Fibroblast of lung (primary cell): ENCODE data around the gene BBS9. TPM values are rescaled to one million over a fixed set of nuclear protein-coding genes. Genes with fewer than 3 reads are reported as not detected.
A peak's percentile ranks its signal among the peaks of the same experiment; 100 is the strongest.

Experiments used
- DNase-seq, 2 donors: peaks; one replicate each; pipeline versions ENCODE4 v3.0.0 to v3.0.0-alpha.2; 2010; ENCODE audit warnings: low read depth in 2 of 2
- H2AFZ ChIP-seq: 2 replicates; pipeline ENCODE4 v1.5.1; 2012; ENCODE audit warnings: low read length, control low read depth, inconsistent platforms
- H3K27ac ChIP-seq: 2 replicates; pipeline ENCODE4 v1.5.1; 2011; ENCODE audit warnings: low read length, control low read depth; ENCODE audit not compliant: insufficient read depth
- H3K27me3 ChIP-seq: 2 replicates; pipeline ENCODE4 v1.5.1; 2011; ENCODE audit warnings: mild to moderate bottlenecking, low read length; ENCODE audit not compliant: control insufficient read depth, insufficient read depth
- H3K36me3 ChIP-seq: 2 replicates; pipeline ENCODE4 v1.5.1; 2011; ENCODE audit warnings: low read length; ENCODE audit not compliant: control insufficient read depth, insufficient read depth
- H3K4me1 ChIP-seq: 2 replicates; pipeline ENCODE4 v1.5.1; 2011; ENCODE audit warnings: low read length; ENCODE audit not compliant: control insufficient read depth, insufficient read depth; ENCODE audit errors: extremely low read depth
- H3K4me2 ChIP-seq: 2 replicates; pipeline ENCODE4 v1.5.1; 2011; ENCODE audit warnings: low read length, control low read depth; ENCODE audit not compliant: insufficient read depth; ENCODE audit errors: extremely low read depth
- H3K4me3 ChIP-seq, 4 experiments: fragments of 200-600 bp in 1 of 4; sonication (generic) in 1 of 4; replicated peaks in 1 of 4; 2 replicates each; pipeline ENCODE4 v1.5.1; 2011 to 2016; ENCODE audit warnings: low read length in 4 of 4, low read depth in 3 of 4, mild to moderate bottlenecking in 3 of 4, control low read depth in 2 of 4, inconsistent platforms in 1 of 4, mixed read lengths in 1 of 4; ENCODE audit not compliant: insufficient read depth in 1 of 4; ENCODE audit errors: control extremely low read depth in 1 of 4
- H3K79me2 ChIP-seq: 2 replicates; pipeline ENCODE4 v1.5.1; 2012; ENCODE audit warnings: mild to moderate bottlenecking, low read length, inconsistent platforms; ENCODE audit not compliant: control insufficient read depth, insufficient read depth
- H3K9ac ChIP-seq: 2 replicates; pipeline ENCODE4 v1.5.1; 2011; ENCODE audit warnings: mild to moderate bottlenecking, low read length, control low read depth; ENCODE audit not compliant: insufficient read depth
- H3K9me3 ChIP-seq: 2 replicates; pipeline ENCODE4 v1.5.1; 2012; ENCODE audit warnings: low read depth, low read length; ENCODE audit not compliant: control insufficient read depth, insufficient read depth
- H4K20me1 ChIP-seq: 2 replicates; pipeline ENCODE4 v1.5.1; 2011; ENCODE audit warnings: low read length; ENCODE audit not compliant: control insufficient read depth, insufficient read depth; ENCODE audit errors: extremely low read depth
- EZH2 ChIP-seq: IDR thresholded peaks from 2 replicates; pipeline ENCODE4 v1.5.1; 2012; ENCODE audit warnings: low read length, control low read depth, mild to moderate bottlenecking; ENCODE audit errors: missing control alignments
- polyA plus RNA-seq, 2 donors: library from polyadenylated mRNA; depleted of rRNA in 1 of 2; stranded (reverse) in 1 of 2; unstranded in 1 of 2; fragments of >200 nt; gene quantifications; 2 replicates each; pipeline ENCODE4 v1.2.1, GENCODE V29; 2011 to 2012; ENCODE audit warnings: missing spikeins in 1 of 2
- total RNA-seq: library from RNA; depleted of rRNA; stranded (reverse); fragments of >200 nt; gene quantifications from 2 replicates; pipeline ENCODE4 v1.2.1, GENCODE V29; 2014
- TF ChIP-seq, protein P1 (sequence below), 2 donors: IDR thresholded peaks in 1 of 2; conservative IDR thresholded peaks in 1 of 2; 1 replicate in 1 of 2; 2 replicates in 1 of 2; pipeline ENCODE4 v1.5.1; 2011 to 2012; ENCODE audit warnings: low read length in 2 of 2, control low read depth in 1 of 2, inconsistent platforms in 1 of 2, low read depth in 1 of 2, mild to moderate bottlenecking in 1 of 2

Gene BBS9
- total and polyA plus RNA-seq, 2 donors (not counting 1 experiment from before 2014, with no cell fraction given): 19.1 to 26.9 TPM

DNA sequence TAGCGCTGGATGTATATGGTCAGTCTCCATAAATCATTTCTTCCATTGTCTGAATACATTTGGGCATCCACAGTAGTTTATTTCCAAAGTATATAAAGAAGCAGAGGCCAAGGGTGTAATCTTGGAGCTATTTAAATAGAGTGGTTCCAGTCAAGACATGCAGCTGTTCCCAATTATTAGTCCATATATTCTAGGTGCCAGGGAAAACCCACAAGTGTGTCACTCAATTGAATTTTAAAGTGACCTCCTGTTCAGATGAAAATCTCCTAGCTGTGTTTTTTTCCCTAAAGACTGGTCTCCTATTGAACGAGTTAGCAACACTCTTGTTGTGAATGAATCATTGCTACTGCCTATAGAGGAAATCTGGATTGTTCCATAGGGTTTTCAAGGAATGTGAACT lies 515.7 kb downstream of the BBS9 start:
- no peaks in the 10 kb centered on the region for H3K79me2 ChIP-seq
- no peak overlapping the region for H3K4me3 ChIP-seq
- no peak overlapping the region for H3K9ac ChIP-seq
- no peak for TF ChIP-seq EZH2
- TF ChIP-seq, protein P1, sequence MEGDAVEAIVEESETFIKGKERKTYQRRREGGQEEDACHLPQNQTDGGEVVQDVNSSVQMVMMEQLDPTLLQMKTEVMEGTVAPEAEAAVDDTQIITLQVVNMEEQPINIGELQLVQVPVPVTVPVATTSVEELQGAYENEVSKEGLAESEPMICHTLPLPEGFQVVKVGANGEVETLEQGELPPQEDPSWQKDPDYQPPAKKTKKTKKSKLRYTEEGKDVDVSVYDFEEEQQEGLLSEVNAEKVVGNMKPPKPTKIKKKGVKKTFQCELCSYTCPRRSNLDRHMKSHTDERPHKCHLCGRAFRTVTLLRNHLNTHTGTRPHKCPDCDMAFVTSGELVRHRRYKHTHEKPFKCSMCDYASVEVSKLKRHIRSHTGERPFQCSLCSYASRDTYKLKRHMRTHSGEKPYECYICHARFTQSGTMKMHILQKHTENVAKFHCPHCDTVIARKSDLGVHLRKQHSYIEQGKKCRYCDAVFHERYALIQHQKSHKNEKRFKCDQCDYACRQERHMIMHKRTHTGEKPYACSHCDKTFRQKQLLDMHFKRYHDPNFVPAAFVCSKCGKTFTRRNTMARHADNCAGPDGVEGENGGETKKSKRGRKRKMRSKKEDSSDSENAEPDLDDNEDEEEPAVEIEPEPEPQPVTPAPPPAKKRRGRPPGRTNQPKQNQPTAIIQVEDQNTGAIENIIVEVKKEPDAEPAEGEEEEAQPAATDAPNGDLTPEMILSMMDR (conservative IDR thresholded peaks at IDR 0.05 in 1 of 2, IDR thresholded peaks at IDR 0.05 in 1 of 2; ENCODE audit: low read depth in 1 of 2, low read length in 2 of 2): no peak
- no peaks in the 10 kb centered on the region for H3K4me1 ChIP-seq
- no peaks in the 10 kb centered on the region for H3K27me3 ChIP-seq
- H2AFZ ChIP-seq: no peak overlapping the region
- no peaks in the 10 kb centered on the region for H3K36me3 ChIP-seq
- H3K4me2 ChIP-seq: no peak overlapping the region
- H4K20me1 ChIP-seq: no peaks in the 10 kb centered on the region
- no peaks in the 10 kb centered on the region for H3K9me3 ChIP-seq
- H3K27ac ChIP-seq: no peak overlapping the region
- DNase-seq: peak in 1 of 2 donors; percentile 9

DNA sequence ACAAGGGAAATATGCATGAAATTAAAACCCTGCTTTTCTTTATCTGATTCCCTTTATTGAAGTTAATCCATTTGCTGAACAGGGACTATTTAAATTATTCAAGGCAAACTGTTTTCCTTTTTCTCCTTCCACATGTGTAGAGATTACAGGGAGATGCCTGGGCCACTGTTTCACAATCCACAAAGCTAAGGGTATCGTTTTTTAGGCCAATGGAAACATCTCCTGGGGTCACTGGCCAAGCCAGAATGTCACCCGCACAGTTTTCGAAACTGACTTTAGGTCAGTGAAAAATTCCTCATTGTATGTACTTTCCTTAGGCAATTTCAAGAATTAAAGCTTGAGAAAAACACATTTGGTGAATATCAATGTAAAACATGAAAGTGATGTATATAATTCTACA lies 516.8 kb downstream of the BBS9 start:
- H3K4me1 ChIP-seq: no peaks in the 10 kb centered on the region
- no peak overlapping the region for H3K4me3 ChIP-seq
- no peak for DNase-seq
- H3K9me3 ChIP-seq: no peaks in the 10 kb centered on the region
- TF ChIP-seq, protein P1 (conservative IDR thresholded peaks at IDR 0.05 in 1 of 2, IDR thresholded peaks at IDR 0.05 in 1 of 2; ENCODE audit: low read depth in 1 of 2, low read length in 2 of 2): no peak
- no peak for TF ChIP-seq EZH2
- H3K4me2 ChIP-seq: no peak overlapping the region
- no peaks in the 10 kb centered on the region for H3K27me3 ChIP-seq
- H3K27ac ChIP-seq: no peak overlapping the region
- no peaks in the 10 kb centered on the region for H3K36me3 ChIP-seq
- H3K9ac ChIP-seq: no peak overlapping the region
- no peaks in the 10 kb centered on the region for H4K20me1 ChIP-seq
- H2AFZ ChIP-seq: no peak overlapping the region
- H3K79me2 ChIP-seq: no peaks in the 10 kb centered on the region

DNA sequence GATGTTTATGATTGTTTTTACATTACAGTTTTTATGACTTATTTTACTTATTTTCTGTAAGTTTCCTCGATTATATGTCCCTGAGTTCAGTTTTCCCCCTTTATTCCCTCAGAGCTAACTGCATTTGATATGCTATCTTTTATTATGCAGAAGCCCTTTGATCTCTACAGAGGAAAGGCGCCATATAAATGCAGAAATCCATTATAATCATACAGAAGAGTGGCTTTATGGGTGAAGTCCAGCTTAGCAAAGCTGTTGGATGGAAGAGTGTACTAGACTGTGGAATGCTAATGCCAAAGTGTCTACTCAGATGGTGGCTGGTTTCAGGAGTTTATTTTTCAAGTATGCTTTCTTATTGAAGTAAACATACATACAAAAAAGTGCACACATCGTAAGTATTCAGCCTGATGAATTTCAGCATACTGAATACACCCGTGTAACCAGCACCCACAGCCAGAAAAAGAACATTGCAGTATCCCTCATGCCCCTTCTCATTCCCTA lies 517.6 kb downstream of the BBS9 start:
- H3K79me2 ChIP-seq: no peaks in the 10 kb centered on the region
- no peak overlapping the region for H3K4me3 ChIP-seq
- no peak overlapping the region for H3K9ac ChIP-seq
- H3K4me1 ChIP-seq: no peaks in the 10 kb centered on the region
- no peaks in the 10 kb centered on the region for H3K9me3 ChIP-seq
- DNase-seq: no peak
- H3K27ac ChIP-seq: no peak overlapping the region
- no peak overlapping the region for H2AFZ ChIP-seq
- no peaks in the 10 kb centered on the region for H4K20me1 ChIP-seq
- no peaks in the 10 kb centered on the region for H3K36me3 ChIP-seq
- no peaks in the 10 kb centered on the region for H3K27me3 ChIP-seq
- H3K4me2 ChIP-seq: no peak overlapping the region
- TF ChIP-seq, protein P1 (conservative IDR thresholded peaks at IDR 0.05 in 1 of 2, IDR thresholded peaks at IDR 0.05 in 1 of 2; ENCODE audit: low read depth in 1 of 2, low read length in 2 of 2): no peak
- no peak for TF ChIP-seq EZH2
